ENCODE results near the gene PTPN5. TPM values are rescaled to one million over a fixed set of nuclear protein-coding genes. Genes with fewer than 3 reads are reported as not detected.

The PTPN5 gene
- total and polyA plus RNA-seq, 7 donors = 0.33 to 1.1 (median 0.54) TPM; not detected in 2

- TF ChIP-seq POLR2A (IDR thresholded peaks at IDR 0.05) = no peak
- TF ChIP-seq CTCF (IDR thresholded peaks at IDR 0.05) = peak in 2 of 4 experiments; percentile 15 to 16
- Histone ChIP-seq H3K36me3 (no peaks in the 10 kb centered on the region), H3K4me1 (no peaks in the 10 kb centered on the region), H3K27me3 (no peaks in the 10 kb centered on the region), H3K9me3 (no peaks in the 10 kb centered on the region), H3K4me3 (no peak overlapping the region), H3K27ac (no peak overlapping the region)
- intact Hi-C loops (cut with DNase I) = no loop called here
- WGBS, 2 donors = 37 to 42% methylated on average over 13 of the region's 13 CpGs
- no peak for DNase-seq
These were observed 11.0 kb upstream of the PTPN5 start for GRCh38 chr11:18802381-18803257.

GRCh38 chr11:18798799-18799469 lies 7.3 kb upstream of the PTPN5 start:
- Histone ChIP-seq H3K27me3 (no peaks in the 10 kb centered on the region), H3K27ac (no peak overlapping the region), H3K9me3 (no peaks in the 10 kb centered on the region), H3K4me3 (no peak overlapping the region), H3K4me1 (no peaks in the 10 kb centered on the region), H3K36me3 (no peaks in the 10 kb centered on the region)
- TF ChIP-seq POLR2A (IDR thresholded peaks at IDR 0.05) = no peak
- TF ChIP-seq EP300 (IDR thresholded peaks at IDR 0.05) = no peak
- no peak for TF ChIP-seq CTCF (IDR thresholded peaks at IDR 0.05)
- TF ChIP-seq POLR2AphosphoS5 (IDR thresholded peaks at IDR 0.05) = no peak
- intact Hi-C loops (cut with DNase I) = no loop called here
- 85 to 87% methylated on average over 3 of the region's 3 CpGs for WGBS, 2 donors
- no peak for DNase-seq

- no peak for DNase-seq
- no peak overlapping the region for H3K4me3 ChIP-seq
- peaks cover 0 to 15% (median 9%) of the 10 kb centered on the region in 4 donors for H3K4me1 ChIP-seq
- intact Hi-C loops (cut with DNase I) = no loop called here
- TF ChIP-seq CTCF (IDR thresholded peaks at IDR 0.05) (no peak), POLR2AphosphoS5 (IDR thresholded peaks at IDR 0.05) (no peak), EP300 (IDR thresholded peaks at IDR 0.05) (no peak), POLR2A (IDR thresholded peaks at IDR 0.05) (no peak)
- H3K27ac ChIP-seq = no peak overlapping the region
- peaks cover 8 to 37% (median 24%) of the 10 kb centered on the region in 3 donors for H3K27me3 ChIP-seq
- H3K36me3 ChIP-seq = no peaks in the 10 kb centered on the region
- H3K9me3 ChIP-seq = no peaks in the 10 kb centered on the region
- WGBS, 2 donors = 28 to 45% methylated on average over 7 of the region's 7 CpGs
These were observed 3.4 kb upstream of the PTPN5 start for GRCh38 chr11:18794956-18795355.

- TF ChIP-seq POLR2AphosphoS5 (IDR thresholded peaks at IDR 0.05) = no peak
- no peak for TF ChIP-seq EP300 (IDR thresholded peaks at IDR 0.05)
- TF ChIP-seq CTCF (IDR thresholded peaks at IDR 0.05) = no peak
- TF ChIP-seq POLR2A (IDR thresholded peaks at IDR 0.05) = no peak
- WGBS, 2 donors = 63 to 69% methylated on average over 11 of the region's 11 CpGs
- Histone ChIP-seq H3K27ac (no peak overlapping the region), H3K4me3 (no peak overlapping the region), H3K4me1 (peaks cover 0 to 15% (median 9%) of the 10 kb centered on the region in 4 donors), H3K36me3 (no peaks in the 10 kb centered on the region), H3K9me3 (no peaks in the 10 kb centered on the region), H3K27me3 (peaks cover 8 to 42% (median 24%) of the 10 kb centered on the region in 3 donors)
- DNase-seq = no peak
- intact Hi-C loops (cut with DNase I) = no loop called here
These were observed 1.2 kb upstream of the PTPN5 start for GRCh38 chr11:18792827-18793226.

Measured in sigmoid colon (tissue), 7 donors.